BE2C (cell line): ENCODE results near the gene UNC13B.

Experiments used
- DNase-seq: peaks from one replicate; pipeline ENCODE4 v3.0.0-alpha.2; 2020
- H3K27me3 ChIP-seq: fragments of 250-450 bp; sonication (Bioruptor Pico); 2 replicates; pipeline ENCODE4 v1.5.1; 2020; ENCODE audit warnings: mild to moderate bottlenecking
- H3K36me3 ChIP-seq: fragments of 250-450 bp; sonication (Bioruptor Pico); 2 replicates; pipeline ENCODE4 v1.5.1; 2020; ENCODE audit warnings: mild to moderate bottlenecking
- H3K4me1 ChIP-seq: fragments of 250-450 bp; sonication (Bioruptor Pico); 2 replicates; pipeline ENCODE4 v1.5.1; 2020
- H3K4me3 ChIP-seq: 2 replicates; pipeline ENCODE4 v1.5.1; 2011; ENCODE audit warnings: low read depth, low read length
- H3K9me3 ChIP-seq: fragments of 250-450 bp; sonication (Bioruptor Pico); 2 replicates; pipeline ENCODE4 v1.5.1; 2020
- CTCF ChIP-seq: IDR thresholded peaks from 2 replicates; pipeline ENCODE4 v1.5.1; 2012; ENCODE audit warnings: mild to moderate bottlenecking, low read depth, low read length

UNC13B gene

GRCh38 chr9:35260186-35260585 is 98.4 kb downstream of the UNC13B start:
- DNase-seq = no peak
- Histone ChIP-seq H3K27me3 (no peaks in the 10 kb centered on the region), H3K4me3 (no peak overlapping the region), H3K9me3 (no peaks in the 10 kb centered on the region), H3K4me1 (no peaks in the 10 kb centered on the region), H3K36me3 (no peaks in the 10 kb centered on the region)
- no peak for TF ChIP-seq CTCF

DNA sequence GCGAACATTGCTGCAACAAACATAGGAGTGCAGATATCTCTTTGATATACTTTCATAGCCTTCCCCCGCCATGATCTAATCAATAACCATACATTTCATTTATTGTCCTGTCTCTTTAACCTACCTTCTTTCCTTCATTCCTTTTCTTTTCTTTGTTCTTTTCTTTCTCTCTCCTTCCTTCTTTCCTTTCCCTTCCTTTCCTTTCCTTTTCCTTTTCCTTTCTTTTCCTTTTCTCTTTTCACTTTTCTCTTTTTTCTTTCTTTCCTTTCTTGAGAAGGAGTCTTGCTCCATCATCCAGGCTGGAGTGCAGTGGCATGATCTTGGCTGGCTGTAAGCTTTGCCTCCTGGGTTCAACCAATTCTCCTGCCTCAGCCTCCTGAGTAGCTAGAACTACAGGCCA is 100.3 kb downstream of the UNC13B start:
- Histone ChIP-seq H3K4me3 (no peak overlapping the region), H3K36me3 (no peaks in the 10 kb centered on the region), H3K9me3 (no peaks in the 10 kb centered on the region), H3K27me3 (no peaks in the 10 kb centered on the region), H3K4me1 (no peaks in the 10 kb centered on the region)
- no peak for TF ChIP-seq CTCF
- DNase-seq = no peak

DNA sequence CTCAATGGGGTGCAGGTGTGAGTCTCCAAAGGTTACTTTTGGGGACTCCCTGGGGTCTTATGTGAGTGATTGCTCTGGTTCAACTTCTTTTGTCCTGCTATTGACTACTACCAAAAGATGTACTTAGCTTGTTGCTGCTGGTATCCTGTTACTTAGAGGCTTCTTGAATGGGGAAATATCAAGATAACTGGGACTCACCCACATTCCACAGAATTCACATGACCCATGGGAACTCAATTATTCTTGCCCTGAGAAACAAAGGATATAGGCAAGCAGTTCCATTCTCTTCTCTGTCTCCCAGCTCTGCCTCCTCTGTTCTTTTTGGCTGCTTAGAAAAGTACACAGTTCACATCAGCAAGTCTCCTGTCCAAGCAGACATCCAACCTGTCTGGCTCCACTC is 105.9 kb downstream of the UNC13B start:
- no peaks in the 10 kb centered on the region for H3K36me3 ChIP-seq
- no peak for TF ChIP-seq CTCF
- no peak for DNase-seq

GRCh38 chr9:35269919-35270318 is 108.1 kb downstream of the UNC13B start:
- H3K9me3 ChIP-seq = no peaks in the 10 kb centered on the region
- H3K36me3 ChIP-seq = no peaks in the 10 kb centered on the region
- no peaks in the 10 kb centered on the region for H3K27me3 ChIP-seq
- no peak for TF ChIP-seq CTCF
- no peaks in the 10 kb centered on the region for H3K4me1 ChIP-seq
- no peak for DNase-seq
- no peak overlapping the region for H3K4me3 ChIP-seq

More for the DNA sequence above, 105.9 kb downstream of the UNC13B start:
- Histone ChIP-seq H3K27me3 (no peaks in the 10 kb centered on the region), H3K9me3 (no peaks in the 10 kb centered on the region), H3K4me3 (no peak overlapping the region), H3K4me1 (no peaks in the 10 kb centered on the region)

- no peak for TF ChIP-seq CTCF
- Histone ChIP-seq H3K27me3 (no peaks in the 10 kb centered on the region), H3K4me1 (no peaks in the 10 kb centered on the region), H3K9me3 (no peaks in the 10 kb centered on the region), H3K4me3 (no peak overlapping the region), H3K36me3 (no peaks in the 10 kb centered on the region)
- DNase-seq = no peak
Measured at GRCh38 chr9:35271637-35272036, 109.8 kb downstream of the UNC13B start.

DNA sequence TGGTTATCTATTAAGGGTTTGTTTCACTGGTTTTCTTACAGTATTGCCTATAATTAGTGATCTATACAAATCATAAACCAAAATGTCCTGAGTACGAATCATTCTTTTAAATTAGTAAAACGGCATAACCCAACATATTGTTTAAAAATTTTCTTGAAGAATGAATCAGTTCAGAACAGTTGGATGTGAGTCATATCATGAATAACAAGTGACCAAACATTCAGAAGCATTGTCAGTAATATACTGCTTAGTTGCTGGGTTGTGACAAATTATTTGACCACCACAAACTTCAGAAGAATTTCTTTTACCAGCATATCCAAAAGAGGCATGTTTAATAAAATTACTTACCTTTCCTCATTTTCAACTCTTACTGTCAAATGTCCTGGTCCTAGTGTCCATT is 111.2 kb downstream of the UNC13B start:
- no peaks in the 10 kb centered on the region for H3K9me3 ChIP-seq
- no peaks in the 10 kb centered on the region for H3K4me1 ChIP-seq
- no peak for DNase-seq
- no peak for TF ChIP-seq CTCF
- no peaks in the 10 kb centered on the region for H3K36me3 ChIP-seq
- no peaks in the 10 kb centered on the region for H3K27me3 ChIP-seq
- no peak overlapping the region for H3K4me3 ChIP-seq
